ENCODE measurements around the gene HOXC6.

HOXC6 gene

GRCh38 chr12:54004841-54005530, 23.3 kb upstream of the HOXC6 start:
- H3K4me3 ChIP-seq (ENCODE audit: low read depth, low read length), result peak overlapping the region; percentile 96
- no peak for TF ChIP-seq CTCF (IDR thresholded peaks at IDR 0.05; ENCODE audit: insufficient read depth, low read length, missing control alignments)
- DNase-seq (ENCODE audit: low read depth, low spot score), result no peak
- CTCF ChIA-PET, result interaction anchor here (0.7 to 21.3 kb wide), 23 partner anchors 8 to 365 kb away, joined by 3 to 756 read pairs (median 5); partner anchors contain the start of genes HOXC10, HOXC5, HOXC6 and SMUG1
- POLR2A ChIA-PET, result interaction anchor here (0.8 to 2.3 kb wide), 6 partner anchors 9 to 186 kb away, joined by 3 to 10 read pairs (median 4); no protein-coding TSS in a partner anchor

DNA sequence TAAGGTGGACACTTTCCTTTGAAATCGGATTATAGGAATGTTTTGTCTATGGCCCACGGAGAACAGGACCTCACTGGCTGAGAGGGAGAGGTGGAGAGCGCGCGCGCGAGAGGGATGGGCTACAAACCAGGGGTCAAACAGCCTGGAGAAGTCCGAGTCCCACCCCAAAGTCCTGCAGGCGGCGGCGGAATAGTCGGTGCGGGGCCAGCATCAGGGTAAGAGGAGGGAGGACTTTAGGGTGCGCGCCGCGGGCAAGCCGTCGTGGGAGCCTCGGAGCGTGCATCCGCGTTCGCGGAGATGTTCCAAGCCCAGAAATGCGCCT, 22.7 kb upstream of the HOXC6 start:
- peak overlapping the region; percentile 96 for H3K4me3 ChIP-seq (ENCODE audit: low read depth, low read length)
- DNase-seq (ENCODE audit: low read depth, low spot score), result no peak
- TF ChIP-seq CTCF (IDR thresholded peaks at IDR 0.05; ENCODE audit: insufficient read depth, low read length, missing control alignments), result no peak
- ChIA-PET CTCF (interaction anchor here (0.6 to 21.3 kb wide), 22 partner anchors 8 to 365 kb away, joined by 3 to 756 read pairs (median 5); partner anchors contain the start of genes HOXC10, HOXC5, HOXC6 and SMUG1), POLR2A (interaction anchor here (0.6 to 2.3 kb wide), 9 partner anchors 12 to 196 kb away, joined by 3 to 10 read pairs (median 4); partner anchors contain the start of gene HOXC5)

DNA sequence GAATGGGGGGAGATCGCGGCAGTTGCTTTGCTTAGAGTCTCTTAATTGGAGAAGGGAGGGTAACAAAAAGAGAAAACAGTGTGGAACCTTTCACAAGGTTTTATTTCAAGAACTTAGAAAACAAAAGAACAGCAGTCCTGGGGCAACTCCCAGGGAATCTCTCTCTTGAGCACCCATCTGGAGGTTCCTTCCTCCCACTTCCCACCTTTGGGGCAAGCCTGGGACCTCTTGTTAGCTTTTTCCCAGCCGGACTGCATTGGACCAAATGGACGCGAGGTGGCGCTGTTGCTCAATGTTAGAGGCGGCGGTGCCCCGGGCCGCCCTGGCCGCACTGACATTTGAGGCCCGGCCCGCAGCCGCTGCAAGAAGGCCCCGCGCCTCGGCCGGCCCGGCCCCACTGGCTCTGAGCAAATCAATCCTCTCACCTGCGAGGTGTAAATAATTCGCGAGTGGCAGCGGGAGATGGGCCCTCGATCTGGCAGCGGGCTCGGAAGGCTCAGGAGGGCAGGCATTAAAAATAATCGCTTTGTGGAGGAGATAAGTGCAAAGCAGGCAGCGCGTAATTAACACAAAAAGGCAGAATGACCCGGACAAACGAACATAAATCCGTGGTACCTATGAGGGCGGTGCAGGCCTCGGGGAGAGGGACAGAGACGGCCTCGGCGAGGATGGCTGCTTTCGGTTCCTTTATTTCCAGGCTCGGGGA, 22.2 kb upstream of the HOXC6 start:
- H3K4me3 ChIP-seq (ENCODE audit: low read depth, low read length), result peak overlapping the region; percentile 96
- ChIA-PET POLR2A (interaction anchor here (0.6 to 3.2 kb wide), 11 partner anchors 11 to 195 kb away, joined by 3 to 23 read pairs (median 4); partner anchors contain the start of gene HOXC5), CTCF (interaction anchor here (0.6 to 21.3 kb wide), 24 partner anchors 8 to 374 kb away, joined by 3 to 756 read pairs (median 5); partner anchors contain the start of genes HOXC10, HOXC5, HOXC6 and HOXC9)
- TF ChIP-seq CTCF (IDR thresholded peaks at IDR 0.05; ENCODE audit: insufficient read depth, low read length, missing control alignments), result peak; percentile 90
- no peak for DNase-seq (ENCODE audit: low read depth, low spot score)

GRCh38 chr12:54006559-54007220, 21.6 kb upstream of the HOXC6 start:
- no peak for TF ChIP-seq CTCF (IDR thresholded peaks at IDR 0.05; ENCODE audit: insufficient read depth, low read length, missing control alignments)
- POLR2A ChIA-PET, result interaction anchor here (0.5 to 3.2 kb wide), 9 partner anchors 10 to 193 kb away, joined by 3 to 53 read pairs (median 4); partner anchors contain the start of gene HOXC5
- DNase-seq (ENCODE audit: low read depth, low spot score), result no peak
- H3K4me3 ChIP-seq (ENCODE audit: low read depth, low read length), result peak overlapping the region; percentile 96
- CTCF ChIA-PET, result interaction anchor here (0.8 to 21.3 kb wide), 15 partner anchors 9 to 373 kb away, joined by 3 to 756 read pairs (median 20); partner anchors contain the start of genes HOXC10, HOXC5, HOXC6 and HOXC9

- H3K4me3 ChIP-seq (ENCODE audit: low read depth, low read length), result peak overlapping the region; percentile 96
- CTCF ChIA-PET, result interaction anchor here (0.8 to 21.3 kb wide), 16 partner anchors 9 to 372 kb away, joined by 3 to 756 read pairs (median 12); partner anchors contain the start of genes HOXC10, HOXC5, HOXC6 and HOXC9
- no peak for TF ChIP-seq CTCF (IDR thresholded peaks at IDR 0.05; ENCODE audit: insufficient read depth, low read length, missing control alignments)
- no peak for DNase-seq (ENCODE audit: low read depth, low spot score)
- POLR2A ChIA-PET, result interaction anchor here (0.5 to 3.2 kb wide), 17 partner anchors 8 to 194 kb away, joined by 3 to 53 read pairs (median 3); partner anchors contain the start of genes HOXC5, HOXC6 and HOXC9
These were observed 20.5 kb upstream of the HOXC6 start for GRCh38 chr12:54007538-54008259.
